Fibroblast of villous mesenchyme (primary cell): Measurements from ENCODE around the gene OGG1. TPM values are rescaled to one million over a fixed set of nuclear protein-coding genes. Genes with fewer than 3 reads are reported as not detected.

ENCODE experiments used
- DNase-seq: peaks from one replicate; pipeline ENCODE4 v3.0.0-alpha.2; 2010; ENCODE audit warnings: low read depth
- H3K4me3 ChIP-seq: 2 replicates; pipeline ENCODE4 v1.5.1; 2011; ENCODE audit warnings: low read depth, mild to moderate bottlenecking, low read length
- total RNA-seq: library from RNA; depleted of rRNA; stranded (reverse); fragments of >200 nt; gene quantifications from 2 replicates; pipeline ENCODE4 v1.2.3, GENCODE V29; 2012
- TF ChIP-seq, protein P1 (sequence below): IDR thresholded peaks from 2 replicates; pipeline ENCODE4 v1.5.1; 2012; ENCODE audit warnings: low read depth, mild to moderate bottlenecking, low read length; ENCODE audit not compliant: insufficient read depth

Gene OGG1
- total RNA-seq, 1 donor: 19.0 TPM

DNA sequence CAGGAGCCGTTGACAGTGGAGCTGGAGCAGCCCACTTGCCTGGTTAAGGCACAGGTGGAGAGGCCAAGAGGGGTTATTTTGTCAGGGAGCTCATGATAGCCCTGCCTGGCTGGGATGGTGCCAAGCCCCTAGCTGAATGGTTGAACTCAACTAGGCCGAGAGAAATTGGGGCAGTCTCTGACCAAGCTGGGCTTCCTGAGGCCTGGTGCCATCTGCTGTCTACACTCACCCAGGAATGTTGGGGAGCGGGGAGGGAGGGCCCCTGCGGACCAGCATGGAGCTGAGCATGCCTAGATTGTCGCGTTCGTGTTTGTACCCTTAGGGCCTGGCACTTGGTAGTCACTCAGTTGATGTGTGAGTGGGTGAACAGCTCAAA is 17.0 kb upstream of the OGG1 start:
- TF ChIP-seq, protein P1, sequence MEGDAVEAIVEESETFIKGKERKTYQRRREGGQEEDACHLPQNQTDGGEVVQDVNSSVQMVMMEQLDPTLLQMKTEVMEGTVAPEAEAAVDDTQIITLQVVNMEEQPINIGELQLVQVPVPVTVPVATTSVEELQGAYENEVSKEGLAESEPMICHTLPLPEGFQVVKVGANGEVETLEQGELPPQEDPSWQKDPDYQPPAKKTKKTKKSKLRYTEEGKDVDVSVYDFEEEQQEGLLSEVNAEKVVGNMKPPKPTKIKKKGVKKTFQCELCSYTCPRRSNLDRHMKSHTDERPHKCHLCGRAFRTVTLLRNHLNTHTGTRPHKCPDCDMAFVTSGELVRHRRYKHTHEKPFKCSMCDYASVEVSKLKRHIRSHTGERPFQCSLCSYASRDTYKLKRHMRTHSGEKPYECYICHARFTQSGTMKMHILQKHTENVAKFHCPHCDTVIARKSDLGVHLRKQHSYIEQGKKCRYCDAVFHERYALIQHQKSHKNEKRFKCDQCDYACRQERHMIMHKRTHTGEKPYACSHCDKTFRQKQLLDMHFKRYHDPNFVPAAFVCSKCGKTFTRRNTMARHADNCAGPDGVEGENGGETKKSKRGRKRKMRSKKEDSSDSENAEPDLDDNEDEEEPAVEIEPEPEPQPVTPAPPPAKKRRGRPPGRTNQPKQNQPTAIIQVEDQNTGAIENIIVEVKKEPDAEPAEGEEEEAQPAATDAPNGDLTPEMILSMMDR: no peak
- H3K4me3 ChIP-seq: peak overlapping the region; percentile 85
- no peak for DNase-seq

DNA sequence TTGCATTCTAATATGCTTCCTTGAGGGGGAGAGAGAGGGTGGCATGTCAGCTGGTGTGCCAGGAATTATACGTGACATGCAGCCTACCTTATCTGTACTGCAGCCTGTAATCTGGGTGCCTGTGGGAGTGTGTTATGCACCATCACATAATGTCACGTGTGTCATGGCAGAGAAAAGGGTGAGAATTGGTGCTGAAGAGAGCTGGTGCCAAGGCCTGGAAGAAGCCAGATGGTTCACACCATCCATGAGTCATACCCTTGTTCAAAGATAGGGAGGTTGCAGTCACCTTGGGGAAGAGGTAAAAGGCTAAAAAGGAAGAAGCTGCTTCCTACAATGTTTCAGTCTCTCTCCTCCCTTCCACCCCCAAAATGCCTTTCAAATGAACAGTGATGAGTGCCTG is 12.9 kb upstream of the OGG1 start:
- DNase-seq: no peak
- TF ChIP-seq, protein P1: no peak

DNA sequence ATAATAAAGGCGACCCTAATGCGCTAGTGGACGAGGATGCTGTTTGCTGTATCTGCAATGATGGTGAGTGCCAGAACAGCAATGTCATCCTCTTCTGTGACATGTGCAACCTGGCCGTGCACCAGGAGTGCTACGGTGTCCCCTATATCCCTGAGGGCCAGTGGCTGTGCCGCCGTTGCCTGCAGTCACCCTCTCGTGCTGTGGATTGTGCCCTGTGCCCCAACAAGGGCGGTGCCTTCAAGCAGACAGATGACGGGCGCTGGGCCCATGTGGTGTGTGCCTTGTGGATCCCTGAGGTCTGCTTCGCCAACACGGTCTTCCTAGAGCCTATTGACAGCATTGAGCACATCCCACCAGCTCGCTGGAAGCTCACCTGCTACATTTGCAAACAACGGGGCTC is 10.6 kb upstream of the OGG1 start:
- no peak for DNase-seq
- H3K4me3 ChIP-seq: no peak overlapping the region
- TF ChIP-seq, protein P1: no peak

More for the DNA sequence above, 12.9 kb upstream of the OGG1 start:
- H3K4me3 ChIP-seq: no peak overlapping the region

DNA sequence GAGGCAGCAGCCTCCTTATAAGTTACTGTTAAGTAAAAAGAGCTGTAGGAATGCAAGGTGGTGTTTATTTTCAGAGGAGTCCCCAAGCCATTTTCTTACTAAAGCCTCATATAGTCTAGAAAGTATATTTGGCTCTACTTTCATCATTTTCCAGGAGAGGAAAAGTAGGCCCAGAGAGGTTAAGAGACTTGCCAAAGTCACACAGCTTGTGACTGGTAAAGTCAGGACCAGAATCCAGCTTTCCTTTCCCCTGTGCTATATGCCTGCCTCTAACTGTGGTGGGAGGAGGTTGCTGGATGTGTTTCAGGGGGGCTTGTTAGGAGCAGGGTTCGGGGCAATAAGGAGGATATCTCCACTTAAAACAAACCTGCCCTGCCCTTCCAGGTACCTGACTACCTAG is 7.2 kb upstream of the OGG1 start:
- TF ChIP-seq, protein P1: no peak
- H3K4me3 ChIP-seq: no peak overlapping the region
- DNase-seq: no peak

DNA sequence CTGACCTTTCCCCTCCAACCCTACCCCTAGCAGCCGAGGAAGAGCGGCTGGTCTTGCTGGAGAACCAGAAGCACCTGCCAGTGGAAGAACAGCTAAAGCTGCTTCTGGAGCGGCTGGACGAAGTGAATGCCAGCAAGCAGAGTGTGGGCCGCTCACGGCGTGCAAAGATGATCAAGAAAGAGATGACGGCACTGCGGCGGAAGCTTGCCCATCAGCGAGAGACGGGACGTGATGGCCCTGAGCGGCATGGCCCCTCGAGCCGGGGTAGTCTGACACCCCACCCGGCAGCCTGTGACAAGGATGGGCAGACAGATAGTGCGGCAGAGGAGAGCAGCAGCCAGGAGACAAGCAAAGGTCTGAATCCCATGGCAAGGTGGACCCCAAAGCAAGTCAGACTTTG is 6.2 kb upstream of the OGG1 start:
- TF ChIP-seq, protein P1: no peak
- DNase-seq: no peak
- no peak overlapping the region for H3K4me3 ChIP-seq

DNA sequence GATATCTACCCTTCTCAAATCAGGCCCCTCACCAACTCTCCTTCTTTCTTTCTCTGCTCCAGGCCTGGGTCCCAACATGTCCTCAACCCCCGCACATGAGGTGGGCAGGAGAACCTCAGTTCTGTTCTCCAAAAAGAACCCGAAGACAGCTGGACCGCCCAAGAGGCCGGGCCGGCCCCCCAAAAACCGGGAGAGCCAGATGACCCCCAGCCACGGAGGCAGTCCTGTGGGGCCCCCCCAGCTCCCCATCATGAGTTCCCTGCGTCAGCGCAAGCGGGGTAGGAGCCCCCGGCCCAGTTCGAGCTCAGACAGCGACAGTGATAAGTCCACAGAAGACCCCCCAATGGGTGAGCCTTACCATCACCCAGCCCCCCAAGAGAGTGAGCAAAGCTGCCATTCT is 5.6 kb upstream of the OGG1 start:
- TF ChIP-seq, protein P1: no peak
- no peak overlapping the region for H3K4me3 ChIP-seq
- DNase-seq: no peak

DNA sequence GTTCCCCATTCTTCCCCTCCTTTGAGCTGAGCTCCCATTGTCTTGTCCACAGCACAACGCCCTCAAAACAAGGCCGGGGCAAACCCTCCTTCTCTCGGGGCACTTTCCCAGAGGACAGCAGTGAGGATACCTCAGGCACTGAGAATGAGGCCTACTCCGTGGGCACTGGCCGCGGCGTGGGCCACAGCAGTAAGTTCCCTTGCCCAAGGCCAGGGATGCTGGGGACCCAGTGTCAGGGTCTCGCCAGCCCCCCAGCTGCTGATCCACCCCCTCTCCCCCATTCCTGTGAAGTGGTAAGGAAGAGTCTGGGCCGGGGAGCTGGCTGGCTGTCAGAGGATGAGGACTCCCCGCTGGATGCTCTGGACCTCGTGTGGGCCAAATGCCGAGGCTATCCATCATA is 4.2 kb upstream of the OGG1 start:
- H3K4me3 ChIP-seq: no peak overlapping the region
- TF ChIP-seq, protein P1: no peak
- DNase-seq: no peak
